ENCODE data around the gene PDXDC1.
"Not testable (repeated sequence)": the region's sequence is repeated elsewhere in the genome, so short reads cannot be mapped to it uniquely, and the experiment has no call there.

The PDXDC1 gene

DNA sequence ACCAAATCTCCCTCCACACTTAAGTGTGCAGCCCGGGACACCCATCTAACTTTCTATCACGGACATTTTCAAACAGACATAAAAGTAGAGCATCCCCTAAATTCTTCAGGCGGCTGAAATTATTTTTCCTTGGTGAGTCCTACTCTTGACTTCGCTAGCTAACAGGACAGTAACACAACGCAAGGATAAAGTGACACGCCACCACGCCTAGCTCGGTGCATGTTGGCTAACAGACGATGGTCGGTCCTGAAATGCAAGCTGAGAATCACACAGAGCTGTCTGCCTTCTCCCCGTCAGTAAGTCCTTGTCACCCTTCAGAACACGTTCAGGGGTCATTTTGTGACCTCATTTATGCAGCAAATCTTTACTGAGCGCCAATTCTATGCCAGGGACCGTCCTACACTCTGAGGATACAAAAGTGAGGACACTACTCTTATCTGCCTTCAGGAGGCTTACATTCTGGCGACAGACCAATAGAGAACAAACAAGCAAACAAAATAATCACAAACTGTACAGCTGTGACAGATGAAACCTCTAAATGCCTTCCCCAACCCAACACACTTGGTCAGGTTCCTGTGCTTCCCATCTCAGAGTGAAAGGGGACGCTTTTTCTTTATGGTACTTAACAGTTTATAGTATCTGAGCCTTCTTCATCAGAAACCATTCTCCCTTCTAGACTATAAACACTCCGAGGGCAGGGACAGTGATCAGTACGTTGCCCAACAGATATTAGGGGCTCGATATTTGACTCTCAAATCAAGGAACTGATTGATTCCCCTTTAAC, 79.7 kb downstream of the PDXDC1 start:
- Mint-ChIP-seq H3K4me3 (peak overlapping the region; percentile 88), H3K27me3 (no peaks in the 10 kb centered on the region), H3K4me1 (peaks cover 40% of the 10 kb centered on the region), H3K9me3 (no peaks in the 10 kb centered on the region), H3K27ac (no peak overlapping the region), H3K36me3 (peaks cover 4% of the 10 kb centered on the region)

DNA sequence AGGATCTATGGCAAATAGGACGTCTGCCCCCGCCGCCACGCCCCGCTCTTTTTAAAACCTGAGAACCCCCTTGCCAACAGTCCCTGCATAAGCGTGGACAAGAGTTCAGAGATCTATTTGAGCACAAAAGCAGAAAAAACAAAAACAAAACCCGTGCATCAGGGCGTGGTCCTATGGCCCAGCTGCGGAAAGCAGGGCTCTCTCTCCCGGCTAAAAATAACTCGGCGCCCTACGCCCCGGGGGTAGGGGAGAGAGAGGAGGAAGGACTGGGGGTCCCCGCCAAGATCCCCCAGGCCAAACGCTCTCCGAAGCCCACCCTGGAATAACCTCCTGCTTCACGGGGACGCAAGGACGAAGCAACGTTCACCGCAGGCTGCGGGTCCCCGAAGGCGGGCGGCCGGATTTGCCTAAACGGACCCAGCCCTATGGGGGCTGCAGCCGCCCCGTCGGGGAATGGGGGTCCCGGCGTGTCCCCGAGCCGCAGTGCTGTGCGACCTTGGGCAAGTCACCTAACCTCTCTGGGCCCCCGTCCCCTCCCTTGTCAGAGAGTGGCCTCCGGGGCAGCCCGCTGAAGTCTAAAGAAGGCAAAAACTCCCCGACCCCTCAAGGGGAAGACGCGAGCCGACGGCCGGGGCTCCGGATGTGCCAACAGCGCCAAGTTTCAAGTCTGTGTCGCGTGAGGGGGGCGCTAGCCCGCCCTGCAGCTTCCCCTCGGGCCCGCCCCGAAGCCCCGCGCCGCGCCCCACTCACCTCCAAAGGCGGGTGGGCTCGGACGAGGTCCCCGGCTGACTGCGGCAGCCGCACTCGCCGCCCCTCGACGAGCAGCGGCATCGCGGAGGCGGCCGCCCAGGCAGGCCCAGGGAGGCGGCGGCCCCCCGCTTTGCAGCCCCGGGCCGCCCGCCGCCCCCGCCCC, 80.6 kb downstream of the PDXDC1 start:
- Mint-ChIP-seq H3K4me1 (peaks cover 34% of the 10 kb centered on the region), H3K27ac (no peak overlapping the region), H3K36me3 (peaks cover 4% of the 10 kb centered on the region)

DNA sequence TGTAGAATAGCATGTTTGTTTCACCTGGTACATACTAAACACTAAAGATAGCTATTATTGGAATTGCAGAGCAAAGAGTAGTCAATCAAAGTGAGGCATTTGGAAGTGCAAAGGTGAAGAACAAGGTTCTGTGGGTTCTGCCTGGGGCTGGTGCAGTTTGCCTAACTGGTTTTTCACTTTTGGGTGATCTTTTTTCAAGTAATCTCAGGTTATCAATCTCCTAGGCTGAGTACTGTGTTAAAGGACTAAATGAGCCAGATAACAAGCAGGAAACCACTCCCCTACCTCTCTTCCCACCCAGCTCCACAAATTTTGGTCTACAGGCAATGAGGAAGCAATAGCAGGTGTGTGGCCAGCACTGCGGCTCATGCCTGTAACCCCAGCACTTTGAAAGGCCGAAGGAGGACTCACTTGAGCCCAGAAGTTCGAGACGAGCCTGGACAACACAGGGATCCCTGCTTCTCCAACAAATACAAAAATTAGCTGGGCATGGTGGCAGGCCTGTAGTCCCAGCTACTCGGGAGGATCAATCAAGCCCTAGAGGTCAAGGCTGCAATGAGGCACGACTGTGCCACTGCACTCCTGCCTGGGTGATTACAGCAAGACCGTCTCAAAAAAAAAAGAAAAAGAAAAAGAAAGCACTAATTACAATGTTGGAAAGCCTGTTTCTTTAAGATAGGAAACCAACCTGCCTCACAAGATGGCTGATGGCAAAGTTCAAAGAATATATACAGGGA, 83.0 kb downstream of the PDXDC1 start:
- Mint-ChIP-seq H3K9me3 (no peaks in the 10 kb centered on the region), H3K27ac (no peak overlapping the region), H3K36me3 (peaks cover 8% of the 10 kb centered on the region), H3K27me3 (no peaks in the 10 kb centered on the region), H3K4me3 (no peak overlapping the region), H3K4me1 (peaks cover 30% of the 10 kb centered on the region)

More for the DNA sequence above, 80.6 kb downstream of the PDXDC1 start:
- H3K4me3 Mint-ChIP-seq: peak overlapping the region; percentile 88
- no peaks in the 10 kb centered on the region for H3K9me3 Mint-ChIP-seq
- H3K27me3 Mint-ChIP-seq: no peaks in the 10 kb centered on the region

DNA sequence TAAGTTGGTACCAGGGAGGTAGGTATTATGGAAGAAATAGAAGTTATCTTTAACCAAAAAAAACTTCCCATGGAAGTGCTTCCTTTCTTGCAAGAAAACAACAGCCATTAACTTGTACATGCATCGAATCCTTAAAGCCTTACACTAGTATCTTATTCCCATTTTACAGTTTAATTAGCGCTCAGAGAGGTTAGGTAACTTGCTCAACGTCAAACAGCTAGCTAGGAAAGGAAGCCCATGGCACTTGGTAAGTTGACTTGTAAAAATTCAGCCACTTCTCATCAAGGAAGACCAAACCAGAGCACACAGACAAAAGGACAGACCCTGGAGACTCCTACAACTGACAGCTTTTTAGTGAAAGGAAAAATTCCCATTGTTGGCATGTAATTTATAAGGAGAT, 84.5 kb downstream of the PDXDC1 start:
- no peaks in the 10 kb centered on the region for H3K9me3 Mint-ChIP-seq
- H3K4me3 Mint-ChIP-seq: no peak overlapping the region
- no peak overlapping the region for H3K27ac Mint-ChIP-seq
- peaks cover 25% of the 10 kb centered on the region for H3K4me1 Mint-ChIP-seq
- H3K36me3 Mint-ChIP-seq: peaks cover 11% of the 10 kb centered on the region
- no peaks in the 10 kb centered on the region for H3K27me3 Mint-ChIP-seq

DNA sequence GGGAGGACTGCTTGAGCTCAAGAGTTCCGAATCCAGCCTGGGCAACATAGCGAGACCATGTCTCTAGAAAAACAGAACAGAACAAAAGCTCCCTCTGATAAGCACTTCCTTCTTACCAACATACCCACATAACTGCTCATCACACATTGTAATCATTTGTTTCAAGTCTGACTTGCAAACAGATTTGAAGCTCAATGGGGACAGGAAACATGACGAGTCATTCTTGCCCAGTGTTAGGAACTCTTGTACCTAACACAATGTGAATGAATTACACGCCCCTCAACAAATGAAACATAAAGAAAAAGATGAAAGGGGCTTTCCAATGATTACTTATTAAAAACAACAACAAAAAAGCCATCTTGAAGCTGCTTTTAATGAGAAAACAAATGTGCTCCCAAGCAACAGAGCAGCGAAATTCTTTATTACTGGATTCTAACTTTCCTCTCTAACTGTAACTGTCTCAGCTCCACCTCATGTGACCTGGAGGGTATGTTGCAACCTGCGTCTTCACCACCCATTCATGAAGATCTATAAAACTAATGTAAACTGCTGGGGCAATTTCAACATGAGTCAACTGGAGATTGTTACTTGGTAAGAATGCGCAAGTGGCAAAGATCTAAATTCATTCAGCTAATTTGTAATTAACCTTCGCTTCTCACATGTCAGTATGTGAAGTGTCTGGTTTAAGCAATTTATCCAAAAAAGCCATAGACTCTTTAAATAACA, 87.4 kb downstream of the PDXDC1 start:
- not testable (repeated sequence) for H3K27me3 Mint-ChIP-seq, H3K4me1 Mint-ChIP-seq, H3K4me3 Mint-ChIP-seq, H3K9me3 Mint-ChIP-seq
- peak overlapping the region; percentile 27 for H3K27ac Mint-ChIP-seq
- H3K36me3 Mint-ChIP-seq: peaks cover 16% of the 10 kb centered on the region

DNA sequence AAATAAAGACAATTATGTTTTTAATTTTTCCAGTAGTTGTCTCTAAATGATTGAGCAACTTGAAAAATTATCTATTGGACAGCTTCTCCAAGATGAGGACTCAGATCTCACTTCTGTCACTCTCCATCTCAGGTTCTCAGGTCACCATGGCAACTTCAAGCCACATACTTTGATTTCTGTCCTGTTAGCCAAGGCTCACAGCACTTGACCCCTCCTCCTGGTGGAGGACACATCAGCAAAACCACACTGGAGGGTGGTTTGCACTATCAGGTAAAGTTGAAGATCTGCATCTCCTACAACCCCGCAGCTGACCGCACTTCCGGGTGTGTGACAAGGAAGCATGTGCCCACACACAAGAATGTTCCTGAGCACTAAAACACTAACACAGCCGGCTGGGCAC, 91.1 kb downstream of the PDXDC1 start:
- not testable (repeated sequence) for H3K4me3 Mint-ChIP-seq, H3K27ac Mint-ChIP-seq, H3K9me3 Mint-ChIP-seq, H3K4me1 Mint-ChIP-seq, H3K27me3 Mint-ChIP-seq
- peaks cover 13% of the 10 kb centered on the region for H3K36me3 Mint-ChIP-seq

DNA sequence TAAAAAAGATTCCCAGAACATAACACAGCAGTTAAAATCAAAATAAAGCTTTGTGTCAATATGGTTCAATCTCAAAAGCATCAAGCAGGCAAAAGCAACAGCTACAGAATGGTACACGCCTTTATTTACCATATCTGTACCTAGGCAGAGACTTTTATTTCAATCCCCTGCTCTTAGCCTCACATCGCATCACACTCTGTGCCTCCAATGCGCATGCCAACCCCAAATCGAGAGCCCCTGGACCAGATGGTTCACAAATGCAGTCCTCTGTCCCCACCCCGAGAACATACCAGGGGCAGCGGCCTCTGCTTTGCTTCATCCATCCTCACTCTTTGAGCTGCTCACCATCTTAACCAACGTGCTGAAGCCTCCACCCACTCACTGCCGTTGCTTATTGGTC, 91.9 kb downstream of the PDXDC1 start:
- H3K4me3 Mint-ChIP-seq, H3K27ac Mint-ChIP-seq, H3K9me3 Mint-ChIP-seq, H3K4me1 Mint-ChIP-seq, H3K27me3 Mint-ChIP-seq: not testable (repeated sequence)
- peaks cover 13% of the 10 kb centered on the region for H3K36me3 Mint-ChIP-seq

DNA sequence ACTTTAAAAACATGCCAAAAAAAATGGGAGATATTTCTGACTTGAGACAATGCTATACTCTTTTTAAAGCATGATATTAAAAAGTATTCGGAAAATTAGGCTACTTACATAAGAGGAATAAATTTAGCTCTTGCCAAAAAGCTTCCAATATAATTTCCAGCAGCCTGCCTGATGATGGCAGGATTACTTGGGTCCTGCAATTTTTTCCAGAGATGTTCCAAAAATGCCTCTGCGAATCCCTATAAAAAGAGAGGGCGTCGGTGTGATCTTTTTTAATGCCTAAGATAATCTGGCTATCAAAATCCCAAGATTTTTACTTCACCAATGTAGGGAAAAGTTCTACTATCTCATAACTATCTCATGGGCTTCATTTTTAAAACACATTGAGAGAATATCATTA, 96.2 kb downstream of the PDXDC1 start:
- H3K9me3 Mint-ChIP-seq, H3K4me1 Mint-ChIP-seq, H3K4me3 Mint-ChIP-seq, H3K27me3 Mint-ChIP-seq, H3K27ac Mint-ChIP-seq: not testable (repeated sequence)
- peaks cover 13% of the 10 kb centered on the region for H3K36me3 Mint-ChIP-seq

DNA sequence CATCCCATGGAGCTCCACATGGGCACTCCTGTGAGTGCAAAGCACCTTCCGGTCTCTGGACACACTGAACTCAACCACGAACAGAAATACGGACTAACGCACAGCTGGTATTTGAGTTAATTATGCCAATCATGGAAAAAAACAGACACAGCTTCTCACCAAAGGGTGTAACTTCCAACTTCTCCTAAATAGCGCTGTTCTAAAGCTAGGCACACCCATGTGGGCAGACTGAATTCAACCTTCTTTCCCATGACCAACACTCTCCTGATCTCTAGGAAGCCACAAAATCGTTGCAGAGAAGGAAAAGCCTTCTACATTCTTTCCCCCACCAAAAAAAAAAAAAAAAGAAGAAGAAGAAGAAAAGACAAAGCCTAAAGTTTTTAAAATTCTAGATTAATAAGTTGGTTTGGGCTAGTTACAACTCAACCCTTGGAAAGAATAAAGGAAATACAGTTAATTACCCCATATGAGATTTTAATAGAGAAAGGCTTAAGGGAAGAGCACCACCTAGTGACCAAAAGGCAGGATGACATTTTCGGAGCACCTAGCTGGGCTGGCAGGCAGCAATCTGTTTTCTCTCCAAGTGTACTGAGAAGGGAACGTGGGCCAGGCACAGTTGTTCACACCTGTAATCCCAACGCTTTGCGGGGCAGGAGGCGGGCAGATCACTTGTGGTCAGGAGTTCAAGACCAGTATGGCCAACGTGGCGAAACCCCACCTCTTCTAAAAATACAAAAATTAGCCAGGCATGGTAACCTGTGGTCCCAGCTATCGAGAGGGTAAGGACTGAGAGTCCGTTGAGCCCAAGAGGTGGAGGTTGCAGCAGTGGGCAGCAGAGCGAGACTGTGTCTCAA, 97.3 kb downstream of the PDXDC1 start:
- not testable (repeated sequence) for H3K9me3 Mint-ChIP-seq, H3K4me1 Mint-ChIP-seq, H3K27me3 Mint-ChIP-seq, H3K27ac Mint-ChIP-seq, H3K4me3 Mint-ChIP-seq
- H3K36me3 Mint-ChIP-seq: peaks cover 15% of the 10 kb centered on the region

DNA sequence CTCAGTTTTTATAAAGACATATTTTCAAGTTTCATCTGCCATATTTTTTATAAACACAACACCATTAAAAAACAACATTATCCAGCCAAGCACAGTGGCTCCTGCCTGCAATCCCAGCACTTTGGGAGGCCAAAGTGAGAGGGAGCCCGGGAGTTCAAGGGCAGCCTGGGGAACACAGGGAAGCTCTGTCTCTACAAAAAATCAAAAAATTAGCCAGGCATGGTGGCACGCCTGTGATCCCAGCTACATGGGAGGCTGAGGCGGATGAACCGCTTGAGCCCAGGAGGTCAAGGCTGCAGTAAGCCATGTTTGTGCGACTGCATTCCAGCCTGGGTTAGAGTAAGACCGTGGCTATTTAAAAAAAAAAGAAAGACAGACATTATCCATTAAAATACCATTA, 98.3 kb downstream of the PDXDC1 start:
- peaks cover 8% of the 10 kb centered on the region for H3K4me1 Mint-ChIP-seq
- H3K4me3 Mint-ChIP-seq: no peak overlapping the region
- H3K9me3 Mint-ChIP-seq: no peaks in the 10 kb centered on the region
- no peaks in the 10 kb centered on the region for H3K27me3 Mint-ChIP-seq
- H3K27ac Mint-ChIP-seq: no peak overlapping the region
- peaks cover 15% of the 10 kb centered on the region for H3K36me3 Mint-ChIP-seq

DNA sequence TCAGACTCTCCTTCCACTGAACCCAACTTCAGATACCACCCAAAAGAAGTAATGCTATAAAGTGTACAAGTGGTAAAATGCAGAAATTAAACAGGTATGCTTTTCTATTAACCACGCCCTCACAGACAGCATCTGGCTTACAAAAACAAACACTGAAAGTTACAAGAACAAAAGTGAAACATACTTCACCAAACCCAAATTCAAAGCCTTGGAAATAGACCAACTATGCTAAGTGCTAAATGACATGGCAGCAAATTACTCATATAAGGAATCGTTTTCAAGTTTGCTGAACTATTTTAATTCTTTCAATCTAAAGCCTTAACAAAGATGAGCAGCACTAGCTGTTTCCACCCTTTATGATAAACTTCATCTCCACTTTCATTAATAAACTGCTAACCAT, 101.3 kb downstream of the PDXDC1 start:
- not testable (repeated sequence) for H3K4me1 Mint-ChIP-seq, H3K27me3 Mint-ChIP-seq, H3K9me3 Mint-ChIP-seq, H3K4me3 Mint-ChIP-seq
- Mint-ChIP-seq H3K36me3 (peaks cover 18% of the 10 kb centered on the region), H3K27ac (peak overlapping the region; percentile 74)

DNA sequence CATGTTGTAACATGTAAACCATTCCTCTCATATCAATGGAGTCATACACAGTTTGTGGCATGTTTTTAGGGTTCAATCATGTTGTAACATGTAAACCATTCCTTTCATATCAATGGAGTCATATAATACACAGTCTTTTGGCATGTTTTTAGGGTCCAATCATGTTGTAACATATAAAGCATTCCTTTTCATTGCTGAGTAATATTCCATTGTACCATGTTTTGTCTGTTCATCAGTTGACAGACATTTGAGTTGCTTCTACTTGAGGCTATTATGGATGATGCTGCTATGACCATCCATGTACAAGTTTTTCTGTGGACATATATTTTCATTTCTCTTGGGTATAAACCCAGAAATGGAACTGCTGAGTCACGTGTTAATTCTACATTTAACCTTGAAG, 106.1 kb downstream of the PDXDC1 start:
- H3K36me3 Mint-ChIP-seq: peaks cover 11% of the 10 kb centered on the region

DNA sequence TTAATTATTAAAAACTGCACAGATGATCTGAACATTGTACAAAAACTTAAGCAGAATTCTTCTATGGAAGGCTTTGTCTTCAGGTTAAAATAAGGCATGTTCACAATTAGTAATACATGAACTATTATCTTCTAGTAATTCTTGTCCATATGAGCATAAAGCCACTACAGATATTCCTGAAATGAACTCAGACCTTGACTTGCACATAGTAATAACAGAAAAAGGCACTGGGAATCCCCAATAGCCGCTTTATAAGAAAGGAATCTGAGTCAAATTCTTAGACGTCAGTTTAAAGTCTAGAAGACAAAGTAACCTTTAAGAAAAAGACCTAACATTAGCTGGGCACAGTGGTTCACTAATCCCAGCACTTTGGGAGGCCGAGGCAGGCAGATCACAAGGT, 108.0 kb downstream of the PDXDC1 start:
- H3K36me3 Mint-ChIP-seq, H3K4me1 Mint-ChIP-seq, H3K4me3 Mint-ChIP-seq, H3K9me3 Mint-ChIP-seq, H3K27me3 Mint-ChIP-seq, H3K27ac Mint-ChIP-seq: not testable (repeated sequence)

More for the DNA sequence above, 106.1 kb downstream of the PDXDC1 start:
- H3K9me3 Mint-ChIP-seq, H3K4me1 Mint-ChIP-seq, H3K27ac Mint-ChIP-seq, H3K4me3 Mint-ChIP-seq, H3K27me3 Mint-ChIP-seq: not testable (repeated sequence)

DNA sequence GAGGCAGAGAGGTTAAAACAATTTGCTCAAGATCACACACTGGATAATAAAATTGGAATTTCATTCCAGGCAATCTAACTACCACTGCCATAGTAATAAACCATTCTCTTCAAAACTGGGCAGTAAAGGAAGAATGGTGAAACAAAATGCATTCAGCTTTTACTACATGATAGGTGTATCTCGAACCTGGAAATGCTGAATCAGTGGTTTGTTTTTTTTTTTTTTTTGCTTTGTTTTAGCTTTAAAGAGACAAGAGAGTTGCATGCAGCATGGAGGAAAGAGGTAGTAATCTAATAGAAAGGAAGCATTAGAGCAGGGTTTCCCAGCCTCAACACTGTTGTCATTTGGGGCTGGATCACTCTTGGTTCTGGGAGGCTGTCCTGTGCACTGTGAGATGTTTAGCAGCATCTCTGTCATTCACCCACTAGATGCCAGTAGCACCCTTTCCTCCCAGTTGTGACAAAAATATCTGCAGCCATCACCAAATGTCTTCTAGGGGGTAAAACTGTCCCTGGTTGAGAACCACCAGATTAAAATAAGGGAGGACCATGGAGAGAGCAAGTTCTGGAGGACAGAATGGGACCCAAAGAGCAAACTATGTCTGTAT, 115.9 kb downstream of the PDXDC1 start:
- H3K4me3 Mint-ChIP-seq, H3K27ac Mint-ChIP-seq, H3K36me3 Mint-ChIP-seq, H3K9me3 Mint-ChIP-seq, H3K27me3 Mint-ChIP-seq: not testable (repeated sequence)
- H3K4me1 Mint-ChIP-seq: peaks cover 39% of the 10 kb centered on the region

Measured in activated naive CD4-positive, alpha-beta T cell treated with anti-CD3 and anti-CD28 coated beads, Interleukin-2, amount 50 U/mL, for 24 hours (primary cell).